Measurements from ENCODE around the gene KIF9.
"Not testable (repeated sequence)": the region's sequence is repeated elsewhere in the genome, so short reads cannot be mapped to it uniquely, and the experiment has no call there.

The KIF9 gene

DNA sequence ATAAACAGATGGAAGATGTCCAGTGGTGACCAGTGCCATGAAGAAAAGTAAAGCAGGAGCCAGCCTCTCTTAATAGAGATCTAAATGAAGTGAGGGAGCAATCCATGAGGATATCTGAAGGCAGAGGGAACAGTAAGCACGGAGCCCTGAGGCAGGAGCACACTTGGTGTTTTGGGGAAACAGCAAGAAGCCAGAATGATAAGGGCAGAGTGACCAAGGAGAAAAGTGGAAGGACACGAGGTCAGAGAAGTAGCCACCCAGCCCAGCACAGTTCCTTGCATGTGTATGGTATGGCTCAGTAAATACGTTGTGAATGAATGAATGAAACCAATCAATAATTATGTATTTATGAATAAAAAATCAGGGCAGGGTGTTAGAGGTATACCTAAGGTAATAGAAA is 11.8 kb upstream of the KIF9 start:
- DNase-seq (ENCODE audit: low read depth in 1 of 2, low spot score in 1 of 2): no peak

DNA sequence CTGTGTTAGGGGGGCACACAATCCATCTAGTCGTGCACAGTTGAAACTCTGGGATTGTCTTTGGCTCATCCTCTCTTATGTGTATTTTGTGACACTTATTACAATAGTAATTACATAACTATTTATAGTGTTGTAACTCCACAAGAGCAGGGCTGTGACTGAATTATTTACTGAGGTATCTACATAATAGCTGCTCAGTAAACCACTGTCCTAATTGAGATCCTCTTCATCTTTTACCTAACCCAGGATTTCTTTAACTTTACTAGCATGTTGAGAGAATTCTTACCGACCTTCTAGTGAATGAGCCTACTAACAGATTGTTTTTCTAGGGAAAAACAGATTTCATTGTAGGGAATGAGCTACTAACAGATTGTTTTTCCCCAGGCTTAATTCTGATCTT is 11.2 kb upstream of the KIF9 start:
- DNase-seq (ENCODE audit: low read depth in 1 of 2, low spot score in 1 of 2): no peak

GRCh38 chr3:47291754-47292420 is 9.3 kb upstream of the KIF9 start:
- DNase-seq (ENCODE audit: low read depth in 1 of 2, low spot score in 1 of 2): not testable (repeated sequence)

- no peak for DNase-seq (ENCODE audit: low read depth in 1 of 2, low spot score in 1 of 2)
These were observed 8.7 kb upstream of the KIF9 start for GRCh38 chr3:47291158-47291753.

GRCh38 chr3:47288966-47289910 is 6.6 kb upstream of the KIF9 start:
- DNase-seq (ENCODE audit: low read depth in 1 of 2, low spot score in 1 of 2): no peak

DNA sequence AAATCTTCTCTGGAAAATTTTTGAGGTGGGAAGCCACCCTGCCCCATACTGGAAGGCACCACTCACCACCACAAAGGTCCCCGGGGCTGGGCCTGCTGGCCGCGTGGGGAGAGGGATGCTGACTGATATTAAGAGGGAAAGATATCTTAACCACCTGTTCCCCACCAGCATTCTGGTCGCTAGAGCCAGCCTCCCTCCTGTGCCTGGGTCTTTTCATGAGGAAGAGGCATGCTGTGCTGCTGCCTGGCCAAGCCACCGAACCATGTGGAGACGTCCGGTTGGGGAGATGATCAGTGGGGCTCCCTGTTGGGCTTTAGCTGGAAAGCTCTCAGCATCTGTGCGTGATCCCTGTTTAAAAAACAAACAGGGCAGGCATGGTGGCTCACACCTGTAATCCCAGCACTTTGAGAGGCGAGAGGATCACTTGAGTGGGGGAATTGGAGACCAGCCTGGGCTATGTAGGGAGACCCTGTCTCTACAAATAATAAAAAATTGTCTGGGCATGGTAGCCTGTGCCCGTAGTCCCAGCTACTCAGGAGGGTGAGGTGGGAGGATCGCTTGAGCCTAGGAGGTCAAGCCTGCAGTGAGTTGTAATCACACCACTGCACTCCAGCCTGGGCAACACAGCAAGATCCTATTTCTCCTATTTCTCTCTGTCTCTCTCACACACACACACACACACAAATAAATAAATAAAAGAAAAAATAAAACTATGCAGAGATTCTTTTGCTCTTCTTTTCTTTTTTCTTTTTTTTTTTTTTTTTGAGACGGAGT is 1.2 kb upstream of the KIF9 start:
- DNase-seq (ENCODE audit: low read depth in 1 of 2, low spot score in 1 of 2): no peak

DNA sequence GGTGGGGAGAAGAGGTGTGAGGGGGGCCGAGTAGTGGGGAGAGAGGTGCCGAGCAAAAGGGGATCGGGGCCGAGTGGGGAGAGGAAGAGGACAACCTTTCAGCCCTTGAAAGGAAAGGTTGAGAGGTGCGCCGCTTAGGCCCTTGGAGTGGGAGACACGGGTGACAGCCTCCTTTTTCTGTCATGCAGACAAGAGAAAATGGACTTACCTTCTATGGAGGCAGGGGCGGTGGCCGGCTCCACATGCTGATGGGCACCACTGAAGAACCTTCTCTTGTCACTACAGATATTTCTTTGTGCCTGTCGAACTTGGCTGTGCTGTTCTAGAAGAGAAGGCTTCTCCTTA is 566 bp upstream of the KIF9 start:
- peak in 1 of 2 donors; percentile 18 for DNase-seq (ENCODE audit: low read depth in 1 of 2, low spot score in 1 of 2)

DNA sequence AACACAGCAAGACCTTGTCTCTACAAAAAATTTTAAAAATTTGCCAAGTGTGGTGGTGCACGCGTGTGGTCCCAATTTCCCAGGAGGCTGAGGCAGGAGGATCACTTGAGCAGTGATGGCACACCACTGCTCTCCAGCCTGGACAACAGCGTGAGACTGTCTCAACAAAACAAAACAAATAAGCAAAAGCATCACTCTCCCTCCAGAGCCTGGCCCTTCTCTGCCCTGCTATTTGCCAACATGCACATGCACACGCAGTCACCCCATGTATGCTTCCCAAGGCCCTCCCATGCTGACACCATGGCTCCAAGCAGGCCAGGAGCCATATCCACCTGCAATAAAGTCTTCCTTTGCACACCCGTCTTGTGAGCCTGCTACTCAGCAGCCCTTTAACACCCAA is 2.1 kb downstream of the KIF9 start:
- no peak for DNase-seq (ENCODE audit: low read depth in 1 of 2, low spot score in 1 of 2)

GRCh38 chr3:47276558-47276957 is 6.0 kb downstream of the KIF9 start:
- no peak for DNase-seq (ENCODE audit: low read depth in 1 of 2, low spot score in 1 of 2)

- DNase-seq (ENCODE audit: low read depth in 1 of 2, low spot score in 1 of 2): no peak
These were observed 7.9 kb downstream of the KIF9 start for GRCh38 chr3:47274652-47275051.

DNA sequence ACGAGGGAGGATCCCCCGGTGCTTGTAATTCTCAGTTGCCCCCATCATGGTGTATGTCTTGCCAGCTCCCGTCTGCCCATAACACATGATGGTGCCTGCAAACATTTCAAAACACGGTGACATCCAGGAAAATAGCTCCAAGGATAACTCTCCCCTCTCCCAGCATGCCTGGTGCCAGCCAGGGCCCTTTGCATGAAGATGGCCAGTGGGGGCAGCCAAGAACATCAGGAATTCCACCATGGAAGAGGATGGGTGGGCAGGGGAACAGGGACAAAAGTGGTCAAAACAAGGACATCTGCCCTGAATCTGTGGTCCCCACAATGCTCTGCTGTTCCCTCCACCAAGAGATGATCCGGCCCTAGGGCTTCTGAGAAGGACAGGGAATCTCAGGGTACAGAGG is 9.0 kb downstream of the KIF9 start:
- no peak for DNase-seq (ENCODE audit: low read depth in 1 of 2, low spot score in 1 of 2)

- DNase-seq (ENCODE audit: low read depth in 1 of 2, low spot score in 1 of 2): no peak
These were observed 12.1 kb downstream of the KIF9 start for GRCh38 chr3:47270526-47270925.

GRCh38 chr3:47267490-47267824 is 15.1 kb downstream of the KIF9 start:
- DNase-seq (ENCODE audit: low read depth in 1 of 2, low spot score in 1 of 2): no peak

DNA sequence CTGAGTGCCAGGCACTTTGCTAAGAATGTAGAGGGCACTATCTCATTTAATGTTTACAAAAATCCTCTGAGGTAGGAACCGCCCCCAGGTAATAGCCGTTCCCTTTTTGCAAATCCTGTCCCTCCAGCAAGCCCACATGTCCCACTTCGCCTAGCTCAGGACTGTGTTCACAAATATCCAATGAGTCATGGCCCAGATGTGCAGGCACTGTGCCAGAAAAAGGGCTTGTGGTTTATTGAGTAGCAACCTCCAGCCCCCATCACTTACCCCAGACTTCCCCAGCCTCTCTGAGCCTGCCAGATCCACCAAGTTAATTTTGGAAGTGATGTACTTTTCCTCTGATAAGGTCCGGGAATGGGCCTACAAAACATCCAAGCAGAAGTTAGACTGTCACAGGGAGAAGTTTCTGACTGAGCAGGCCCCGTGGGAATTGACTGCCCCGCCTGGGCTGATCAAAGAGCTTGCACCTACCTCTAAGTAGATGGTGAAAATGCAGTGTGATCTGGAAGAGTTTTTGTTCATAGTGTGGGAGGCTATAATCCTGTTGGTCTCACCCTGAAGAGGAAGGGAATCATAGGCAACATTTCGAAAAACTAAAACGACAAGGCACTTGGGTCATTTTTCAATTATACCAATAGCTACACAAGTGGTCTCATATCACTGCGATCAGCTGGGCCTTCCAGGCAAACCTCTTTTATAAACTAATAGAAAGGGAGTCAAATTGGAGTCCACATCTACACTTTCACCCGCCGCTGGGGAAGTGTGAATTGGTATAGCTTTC is 15.7 kb downstream of the KIF9 start:
- DNase-seq (ENCODE audit: low read depth in 1 of 2, low spot score in 1 of 2): no peak

- no peak for DNase-seq (ENCODE audit: low read depth in 1 of 2, low spot score in 1 of 2)
These were observed 16.7 kb downstream of the KIF9 start for GRCh38 chr3:47265725-47266428.

DNA sequence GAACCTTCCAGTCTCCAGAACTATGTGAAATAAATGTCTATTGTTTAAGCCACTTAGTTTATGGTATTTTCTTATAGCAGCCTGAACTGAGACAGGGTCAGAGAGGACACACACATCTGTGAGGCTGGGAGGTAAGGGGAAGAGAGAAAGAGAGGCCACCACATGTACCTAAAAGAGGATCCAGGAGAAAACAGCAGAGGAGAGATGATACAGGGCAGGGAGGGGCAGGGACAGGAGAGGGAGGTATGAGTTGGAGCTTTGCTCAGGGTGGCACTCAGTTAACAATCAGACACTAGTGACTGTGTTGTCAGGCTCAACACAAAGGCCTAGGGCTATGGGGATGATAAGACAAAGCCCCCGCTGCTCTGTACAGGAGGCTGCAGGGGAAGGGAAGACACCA is 17.6 kb downstream of the KIF9 start:
- DNase-seq (ENCODE audit: low read depth in 1 of 2, low spot score in 1 of 2): no peak

DNA sequence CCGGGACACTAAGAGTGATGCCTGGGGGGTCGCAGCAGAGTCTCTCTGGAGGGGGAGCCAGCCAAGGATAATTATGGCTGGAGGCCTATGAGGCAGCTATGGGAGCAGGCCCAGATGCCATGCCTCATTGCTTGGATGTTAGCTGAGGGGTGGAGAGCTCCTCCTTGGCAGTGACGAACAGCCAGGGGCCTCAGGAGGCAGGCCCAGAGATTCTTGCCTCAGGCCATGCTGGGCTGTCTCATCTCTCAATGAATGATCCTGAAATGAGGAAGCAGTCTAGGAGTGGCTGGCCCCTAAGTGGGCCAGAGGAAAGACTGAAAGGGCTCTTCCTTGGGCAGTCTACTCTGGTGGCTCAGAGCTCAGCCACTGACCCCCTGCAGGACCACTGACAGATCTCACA is 21.3 kb downstream of the KIF9 start:
- no peak for DNase-seq (ENCODE audit: low read depth in 1 of 2, low spot score in 1 of 2)

DNA sequence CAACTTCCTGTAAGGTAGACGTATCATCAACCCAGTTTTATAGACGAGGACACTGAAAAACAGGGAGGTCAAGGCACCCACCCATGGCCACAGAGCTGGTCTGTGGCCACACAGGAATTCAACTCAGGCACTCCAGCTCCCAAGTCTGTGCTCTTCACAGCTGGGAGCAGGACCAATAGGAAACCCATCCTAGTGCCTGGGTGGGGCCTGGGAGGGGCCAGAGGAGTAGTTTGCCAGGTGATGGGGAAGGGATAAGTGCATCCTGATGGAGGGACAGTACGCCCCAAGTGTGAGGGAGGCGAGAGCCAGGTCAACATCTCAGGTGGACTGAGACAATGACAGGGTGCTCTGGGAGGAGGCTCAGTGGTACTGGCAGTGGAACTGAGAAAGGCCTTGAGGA is 22.0 kb downstream of the KIF9 start:
- DNase-seq (ENCODE audit: low read depth in 1 of 2, low spot score in 1 of 2): no peak

DNA sequence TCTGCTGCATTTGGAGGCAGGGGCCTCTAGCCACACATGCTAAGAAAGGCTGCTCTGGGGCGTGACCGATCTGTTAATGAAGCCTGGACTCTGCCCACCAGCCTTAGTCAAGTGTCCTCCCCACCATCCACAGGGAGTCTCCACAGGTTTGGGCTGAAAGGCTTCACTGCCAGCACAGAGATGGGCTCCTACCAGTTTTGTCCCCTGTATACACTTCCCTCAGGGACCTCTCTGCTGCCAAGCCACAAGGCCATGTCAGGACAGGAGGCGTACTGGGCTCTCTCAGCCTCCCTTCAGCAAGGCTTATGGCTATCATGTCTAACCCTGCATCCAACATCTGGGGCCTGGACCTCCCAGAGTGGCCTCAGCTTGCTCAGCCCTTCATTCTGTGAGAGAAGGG is 23.5 kb downstream of the KIF9 start:
- no peak for DNase-seq (ENCODE audit: low read depth in 1 of 2, low spot score in 1 of 2)

GRCh38 chr3:47256331-47256730 is 26.3 kb downstream of the KIF9 start:
- DNase-seq (ENCODE audit: low read depth in 1 of 2, low spot score in 1 of 2): not testable (repeated sequence)
